PC-9 (cell line): Measurements from ENCODE around the gene RPL13. TPM values are rescaled to one million over a fixed set of nuclear protein-coding genes. Genes with fewer than 3 reads are reported as not detected.

Experiments
- BruUV-seq: library from RNA; stranded (reverse); fragments of 400-500 nt; replicated peaks from 2 replicates; lab custom pipeline; 2021; lab: Mats Ljungman, UMichigan
- CTCF ChIA-PET: fragments of 300-600 bp; sonication (Branson Sonifier 250); formaldehyde crosslinking; loops from one replicate; lab custom pipeline; 2022; ENCODE audit warnings: antibody characterized with exemption; lab: Charles Lee
- POLR2A ChIA-PET: fragments of 300-600 bp; sonication (Branson Sonifier 250); formaldehyde crosslinking; loops from one replicate; lab custom pipeline; 2022; ENCODE audit warnings: antibody characterized with exemption; ENCODE audit not compliant: unreplicated experiment; lab: Charles Lee
- DNase-seq, 2 experiments: peaks; one replicate each; pipeline versions ENCODE4 v3.0.0 to v3.0.0-alpha.2; 2015 to 2022; ENCODE audit warnings: mixed read lengths in 1 of 2
- H2AFZ ChIP-seq: fragments of 200-600 bp; sonication (generic); 2 replicates; pipeline ENCODE4 v1.8.1; 2017; ENCODE audit warnings: antibody characterized with exemption
- H3F3A ChIP-seq: fragments of 200-600 bp; sonication (generic); 2 replicates; pipeline ENCODE4 v1.8.1; 2017; ENCODE audit warnings: antibody characterized with exemption, mild to moderate bottlenecking, low read depth; ENCODE audit not compliant: insufficient read depth
- H3K27ac ChIP-seq: fragments of 200-600 bp; sonication (generic); 2 replicates; pipeline ENCODE4 v1.6.1; 2016; ENCODE audit warnings: mixed run types
- H3K27me3 ChIP-seq: fragments of 200-600 bp; sonication (generic); 2 replicates; pipeline ENCODE4 v1.6.1; 2016; ENCODE audit warnings: low read depth, mixed run types; ENCODE audit not compliant: insufficient read depth
- H3K36me3 ChIP-seq: fragments of 200-600 bp; sonication (generic); 2 replicates; pipeline ENCODE4 v1.6.1; 2016; ENCODE audit warnings: low read depth, mixed run types
- H3K4me1 ChIP-seq: fragments of 200-600 bp; sonication (generic); replicated peaks from 2 replicates; pipeline ENCODE4 v1.6.1; 2016; ENCODE audit warnings: mixed run types; ENCODE audit not compliant: insufficient read depth
- H3K4me2 ChIP-seq: fragments of 200-600 bp; sonication (generic); 2 replicates; pipeline ENCODE4 v1.6.1; 2017; ENCODE audit warnings: mixed run types
- H3K4me3 ChIP-seq: fragments of 200-600 bp; sonication (generic); 2 replicates; pipeline ENCODE4 v1.6.1; 2016; ENCODE audit warnings: mixed run types
- H3K79me2 ChIP-seq: fragments of 200-600 bp; sonication (generic); 2 replicates; pipeline ENCODE4 v1.6.1; 2017; ENCODE audit warnings: low read depth, mixed run types
- H3K9me2 ChIP-seq: fragments of 200-600 bp; sonication (generic); 2 replicates; pipeline ENCODE4 v1.8.1; 2017; ENCODE audit warnings: mild to moderate bottlenecking; ENCODE audit not compliant: insufficient read depth
- H3K9me3 ChIP-seq: fragments of 200-600 bp; sonication (generic); 2 replicates; pipeline ENCODE4 v1.8.1; 2016; ENCODE audit warnings: low read depth; ENCODE audit not compliant: insufficient read depth
- H4K20me1 ChIP-seq: fragments of 200-600 bp; sonication (generic); 2 replicates; pipeline ENCODE4 v1.8.1; 2017; ENCODE audit not compliant: insufficient read depth
- EZH2 ChIP-seq: fragments of 200-600 bp; sonication (generic); IDR thresholded peaks from 2 replicates; pipeline ENCODE4 v1.8.0; 2017; ENCODE audit warnings: antibody characterized with exemption, low read depth
- intact Hi-C: fragments of 100-400 bp; cut with micrococcal nuclease; formaldehyde crosslinking; loops from one replicate; pipeline ENCODE4 v1.10.0; 2022; ENCODE audit not compliant: unreplicated experiment
- total RNA-seq: library from RNA; stranded (reverse); gene quantifications from 2 replicates; pipeline ENCODE4 v1.2.3, GENCODE V29; 2021
- TF ChIP-seq, protein P1 (sequence below): fragments of 200-600 bp; sonication (generic); conservative IDR thresholded peaks from 2 replicates; pipeline ENCODE4 v1.6.1; 2017; ENCODE audit warnings: mixed run types, antibody characterized with exemption, mild to moderate bottlenecking, moderate library complexity

Gene RPL13
- total RNA-seq, 1 experiment from 2014 or later: 2,045 TPM

DNA sequence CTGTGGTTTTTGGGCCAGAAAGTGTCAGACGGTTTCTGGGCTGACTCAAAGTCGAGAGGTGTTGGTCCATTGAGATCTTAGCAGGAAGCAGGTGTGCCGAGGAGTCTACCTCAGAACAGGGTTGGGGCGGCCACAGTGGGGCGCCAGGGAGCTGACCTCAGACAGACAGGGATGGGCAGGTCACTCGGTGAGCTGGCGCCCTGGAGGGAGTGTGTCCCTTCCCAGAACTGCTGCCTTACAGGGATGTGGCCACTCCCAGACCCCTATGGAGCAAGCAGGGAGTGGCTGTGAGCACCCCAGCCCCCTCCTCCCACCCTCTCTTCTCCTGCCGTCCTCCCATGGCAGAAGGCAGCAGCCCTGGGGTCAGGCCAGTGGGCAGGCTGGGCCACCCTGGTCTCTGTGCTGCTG, 39.0 kb downstream of the RPL13 start:
- no peaks in the 10 kb centered on the region for H3K79me2 ChIP-seq
- no peaks in the 10 kb centered on the region for H3K9me2 ChIP-seq
- no peak overlapping the region for H3K4me3 ChIP-seq
- no peaks in the 10 kb centered on the region for H3K27me3 ChIP-seq
- no peaks in the 10 kb centered on the region for H4K20me1 ChIP-seq
- ChIA-PET CTCF (interaction anchor here (0.6 to 0.7 kb wide), 3 partner anchors 18 to 137 kb away, joined by 3 to 4 read pairs (median 4); no protein-coding TSS in a partner anchor), POLR2A (interaction anchor here (0.5 to 1.1 kb wide), 3 partner anchors 34 to 94 kb away, joined by 3 to 6 read pairs (median 6); no protein-coding TSS in a partner anchor)
- H3K27ac ChIP-seq: no peak overlapping the region
- no peak overlapping the region for H2AFZ ChIP-seq
- intact Hi-C loops: no loop called here
- H3K36me3 ChIP-seq: no peaks in the 10 kb centered on the region
- H3K4me2 ChIP-seq: no peak overlapping the region
- H3F3A ChIP-seq: peaks cover 30% of the 10 kb centered on the region; the same call in 1 of the 2 replicates
- no TSS peak for BruUV-seq
- H3K4me1 ChIP-seq: peaks cover 16% of the 10 kb centered on the region; the same call in 1 of the 2 replicates
- DNase-seq: peak; percentile 62 to 80
- H3K9me3 ChIP-seq: no peaks in the 10 kb centered on the region
- TF ChIP-seq, protein P1, sequence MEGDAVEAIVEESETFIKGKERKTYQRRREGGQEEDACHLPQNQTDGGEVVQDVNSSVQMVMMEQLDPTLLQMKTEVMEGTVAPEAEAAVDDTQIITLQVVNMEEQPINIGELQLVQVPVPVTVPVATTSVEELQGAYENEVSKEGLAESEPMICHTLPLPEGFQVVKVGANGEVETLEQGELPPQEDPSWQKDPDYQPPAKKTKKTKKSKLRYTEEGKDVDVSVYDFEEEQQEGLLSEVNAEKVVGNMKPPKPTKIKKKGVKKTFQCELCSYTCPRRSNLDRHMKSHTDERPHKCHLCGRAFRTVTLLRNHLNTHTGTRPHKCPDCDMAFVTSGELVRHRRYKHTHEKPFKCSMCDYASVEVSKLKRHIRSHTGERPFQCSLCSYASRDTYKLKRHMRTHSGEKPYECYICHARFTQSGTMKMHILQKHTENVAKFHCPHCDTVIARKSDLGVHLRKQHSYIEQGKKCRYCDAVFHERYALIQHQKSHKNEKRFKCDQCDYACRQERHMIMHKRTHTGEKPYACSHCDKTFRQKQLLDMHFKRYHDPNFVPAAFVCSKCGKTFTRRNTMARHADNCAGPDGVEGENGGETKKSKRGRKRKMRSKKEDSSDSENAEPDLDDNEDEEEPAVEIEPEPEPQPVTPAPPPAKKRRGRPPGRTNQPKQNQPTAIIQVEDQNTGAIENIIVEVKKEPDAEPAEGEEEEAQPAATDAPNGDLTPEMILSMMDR: peak; percentile 64
- TF ChIP-seq EZH2: no peak

DNA sequence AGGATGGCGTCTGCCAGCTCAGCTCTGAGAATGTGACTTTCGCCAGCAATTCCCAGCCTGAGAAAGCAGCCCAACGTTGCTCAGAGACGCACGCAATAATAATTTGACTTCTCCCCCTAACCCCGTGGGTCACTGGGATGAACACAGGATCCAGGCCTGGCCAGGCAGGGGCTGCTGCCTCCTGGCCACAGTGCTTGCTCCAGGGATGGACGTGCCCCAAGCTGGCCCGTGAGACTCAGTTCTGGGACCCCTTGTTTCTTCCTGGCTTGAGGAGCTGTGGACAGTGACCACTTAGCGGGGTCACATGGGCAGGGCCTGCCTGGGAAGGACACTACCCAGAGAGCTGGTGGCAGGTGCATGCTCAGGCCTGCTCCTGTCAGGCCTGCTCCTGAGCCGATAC, 39.4 kb downstream of the RPL13 start:
- Histone ChIP-seq H2AFZ (no peak overlapping the region), H3K4me1 (peaks cover 16% of the 10 kb centered on the region; the same call in 1 of the 2 replicates), H3K4me2 (no peak overlapping the region), H3F3A (peaks cover 30% of the 10 kb centered on the region; the same call in 1 of the 2 replicates), H3K79me2 (no peaks in the 10 kb centered on the region), H3K9me2 (no peaks in the 10 kb centered on the region), H3K36me3 (no peaks in the 10 kb centered on the region), H3K9me3 (no peaks in the 10 kb centered on the region), H3K27me3 (no peaks in the 10 kb centered on the region), H4K20me1 (no peaks in the 10 kb centered on the region), H3K27ac (no peak overlapping the region), H3K4me3 (no peak overlapping the region)
- ChIA-PET CTCF (interaction anchor here (0.6 to 0.7 kb wide), 4 partner anchors 18 to 137 kb away, joined by 3 to 4 read pairs (median 4); no protein-coding TSS in a partner anchor), POLR2A (interaction anchor here (0.5 to 1.1 kb wide), 3 partner anchors 33 to 93 kb away, joined by 3 to 6 read pairs (median 6); no protein-coding TSS in a partner anchor)
- no peak for TF ChIP-seq EZH2
- TF ChIP-seq, protein P1: no peak
- DNase-seq: no peak
- intact Hi-C loops: no loop called here
- no TSS peak for BruUV-seq

DNA sequence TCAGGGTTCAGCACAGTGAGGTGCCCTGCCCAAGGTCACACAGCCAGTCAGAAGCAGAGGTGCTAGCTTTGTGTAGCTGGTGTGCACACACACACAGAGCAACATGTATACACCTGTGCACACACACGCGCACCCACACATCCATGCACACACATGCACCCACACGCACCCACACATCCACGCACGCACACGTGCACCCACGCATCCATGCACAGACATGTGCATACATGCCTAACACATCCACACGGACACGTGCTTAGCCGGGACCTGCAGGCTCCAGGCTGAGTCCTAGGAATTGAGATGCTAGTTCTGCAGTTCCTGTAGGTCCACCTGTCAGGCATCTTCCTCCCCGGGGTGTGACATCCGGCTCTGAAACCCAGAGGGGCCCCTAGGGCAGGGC, 39.9 kb downstream of the RPL13 start:
- peaks cover 16% of the 10 kb centered on the region; the same call in 1 of the 2 replicates for H3K4me1 ChIP-seq
- BruUV-seq: no TSS peak
- H4K20me1 ChIP-seq: no peaks in the 10 kb centered on the region
- no peaks in the 10 kb centered on the region for H3K36me3 ChIP-seq
- TF ChIP-seq EZH2: no peak
- TF ChIP-seq, protein P1: no peak
- H3K27me3 ChIP-seq: no peaks in the 10 kb centered on the region
- intact Hi-C loops: no loop called here
- H3K4me3 ChIP-seq: no peak overlapping the region
- peaks cover 30% of the 10 kb centered on the region; the same call in 1 of the 2 replicates for H3F3A ChIP-seq
- H2AFZ ChIP-seq: no peak overlapping the region
- H3K9me3 ChIP-seq: no peaks in the 10 kb centered on the region
- no peak overlapping the region for H3K27ac ChIP-seq
- no peaks in the 10 kb centered on the region for H3K9me2 ChIP-seq
- H3K79me2 ChIP-seq: no peaks in the 10 kb centered on the region
- no peak overlapping the region for H3K4me2 ChIP-seq
- CTCF ChIA-PET: interaction anchor here (0.5 to 0.6 kb wide), 2 partner anchors 57 to 68 kb away, joined by 4 to 12 read pairs; partner anchors contain the start of genes CHMP1A and SPATA33
- POLR2A ChIA-PET: interaction anchor here (1.1 kb wide), 1 partner anchor 33 kb away, joined by 3 read pairs; no protein-coding TSS in a partner anchor
- DNase-seq: no peak
